HG02938 (cell line): ENCODE data around the gene AHCYL2.
"Not testable (repeated sequence)": the region's sequence is repeated elsewhere in the genome, so short reads cannot be mapped to it uniquely, and the experiment has no call there.

Source experiments
- ATAC-seq: cut with Tn5 transposase; IDR thresholded peaks from one replicate; pipeline ENCODE4 v1.9.1; 2021; ENCODE audit warnings: mild to moderate bottlenecking, moderate library complexity; ENCODE audit not compliant: unreplicated experiment

AHCYL2 gene

DNA sequence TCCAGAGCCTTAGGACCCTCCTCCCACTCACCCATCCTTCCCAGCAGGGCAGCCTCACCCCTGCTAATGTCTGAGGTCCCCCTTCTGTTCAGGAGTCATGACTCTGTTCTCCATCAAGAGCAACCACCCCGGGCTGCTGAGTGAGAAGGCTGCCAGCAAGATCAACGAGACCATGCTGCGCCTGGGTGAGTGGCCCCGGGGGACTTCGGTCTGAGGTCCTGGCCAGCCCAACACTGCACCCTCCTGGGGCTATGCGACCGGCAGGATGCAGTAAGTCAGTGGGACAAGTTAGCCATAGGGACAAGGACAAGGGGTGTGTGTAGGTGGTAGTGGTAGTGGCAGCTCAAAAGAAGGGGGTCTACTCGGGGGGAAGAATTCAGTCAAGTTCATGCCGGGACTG lies 16.2 kb upstream of the AHCYL2 start:
- no peak for ATAC-seq

DNA sequence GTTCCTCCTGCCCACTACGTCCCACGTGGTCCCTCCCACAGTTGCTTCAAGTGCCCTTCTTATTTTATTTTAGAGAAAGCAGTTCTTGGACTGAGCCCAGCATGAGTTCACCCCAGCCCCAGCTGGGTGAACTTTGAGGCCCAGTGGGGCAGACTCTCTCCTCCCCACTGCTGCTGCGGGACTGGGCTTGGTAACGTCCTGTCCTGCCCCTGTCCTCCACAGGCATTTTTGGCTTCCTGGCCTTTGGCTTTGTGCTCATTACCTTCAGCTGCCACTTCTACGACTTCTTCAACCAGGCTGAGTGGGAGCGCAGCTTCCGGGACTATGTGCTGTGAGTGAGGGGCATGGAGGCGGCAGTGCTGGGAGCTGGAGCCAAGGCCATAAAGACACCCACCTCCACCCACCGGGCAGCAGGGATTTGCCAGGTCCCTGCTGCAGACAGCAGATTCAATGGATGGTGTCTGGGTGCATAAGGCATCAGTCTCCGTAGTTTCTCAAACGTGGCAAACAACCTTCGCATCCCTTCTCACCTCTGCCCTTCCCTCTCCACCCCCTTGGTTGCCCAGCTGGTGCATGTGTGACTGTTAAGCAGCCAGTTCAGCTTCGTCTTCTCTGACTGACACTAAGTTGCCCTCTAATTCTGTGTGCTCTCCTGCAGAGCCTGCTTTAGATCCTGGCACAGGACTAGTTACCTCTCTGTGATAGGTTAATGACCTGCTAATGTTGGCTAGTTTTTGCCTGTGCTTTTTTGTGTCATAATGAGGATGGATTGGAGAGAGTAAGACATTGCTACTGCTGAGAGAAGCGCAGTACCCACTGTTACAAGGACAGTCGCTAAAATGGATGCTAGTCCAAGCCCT lies 15.5 kb upstream of the AHCYL2 start:
- ATAC-seq, result no peak

GRCh38 chr7:129210256-129210988 lies 14.4 kb upstream of the AHCYL2 start:
- ATAC-seq, result no peak

GRCh38 chr7:129210989-129211312 lies 13.9 kb upstream of the AHCYL2 start:
- no peak for ATAC-seq

DNA sequence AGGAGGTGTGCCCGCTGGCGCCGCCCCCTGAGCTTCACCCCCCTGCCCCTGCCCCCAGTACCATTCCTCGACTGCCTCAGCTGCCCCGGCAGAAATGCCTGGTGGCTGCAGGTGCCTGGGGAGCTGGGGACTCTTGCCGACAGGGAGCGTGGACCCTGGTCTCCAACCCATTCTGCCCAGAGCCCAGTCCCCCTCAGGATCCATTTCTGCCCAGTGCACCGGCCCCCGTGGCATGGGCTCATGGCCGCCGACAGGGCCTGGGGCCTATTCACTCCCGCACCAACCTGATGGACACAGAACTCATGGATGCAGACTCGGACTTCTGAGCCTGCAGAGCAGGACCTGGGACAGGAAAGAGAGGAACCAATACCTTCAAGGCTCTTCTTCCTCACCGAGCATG lies 12.7 kb upstream of the AHCYL2 start:
- no peak for ATAC-seq

GRCh38 chr7:129212596-129212995 lies 12.2 kb upstream of the AHCYL2 start:
- ATAC-seq, result no peak

GRCh38 chr7:129213828-129214227 lies 11.0 kb upstream of the AHCYL2 start:
- ATAC-seq, result no peak

DNA sequence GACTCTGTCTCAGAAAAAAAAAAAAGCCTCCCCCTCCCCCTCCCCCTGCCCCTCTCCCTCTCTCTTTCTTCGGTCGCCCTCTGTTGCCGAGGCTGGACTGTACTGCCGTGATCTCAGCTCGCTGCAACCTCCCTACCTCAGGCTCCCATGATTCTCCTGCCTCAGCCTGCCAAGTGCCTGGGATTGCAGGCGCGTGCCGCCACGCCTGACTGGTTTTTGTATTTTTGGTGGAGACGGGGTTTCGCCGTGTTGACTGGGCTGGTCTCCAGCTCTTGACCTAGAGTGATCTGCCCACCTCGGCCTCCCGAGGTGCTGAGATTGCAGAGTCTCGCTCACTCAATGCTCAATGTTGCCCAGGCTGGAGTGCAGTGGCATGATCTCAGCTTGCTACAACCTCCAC lies 9.1 kb upstream of the AHCYL2 start:
- not testable (repeated sequence) for ATAC-seq

- ATAC-seq, result not testable (repeated sequence)
These were observed 8.6 kb upstream of the AHCYL2 start for GRCh38 chr7:129216101-129216715.

- not testable (repeated sequence) for ATAC-seq
These were observed 7.9 kb upstream of the AHCYL2 start for GRCh38 chr7:129216821-129217416.

DNA sequence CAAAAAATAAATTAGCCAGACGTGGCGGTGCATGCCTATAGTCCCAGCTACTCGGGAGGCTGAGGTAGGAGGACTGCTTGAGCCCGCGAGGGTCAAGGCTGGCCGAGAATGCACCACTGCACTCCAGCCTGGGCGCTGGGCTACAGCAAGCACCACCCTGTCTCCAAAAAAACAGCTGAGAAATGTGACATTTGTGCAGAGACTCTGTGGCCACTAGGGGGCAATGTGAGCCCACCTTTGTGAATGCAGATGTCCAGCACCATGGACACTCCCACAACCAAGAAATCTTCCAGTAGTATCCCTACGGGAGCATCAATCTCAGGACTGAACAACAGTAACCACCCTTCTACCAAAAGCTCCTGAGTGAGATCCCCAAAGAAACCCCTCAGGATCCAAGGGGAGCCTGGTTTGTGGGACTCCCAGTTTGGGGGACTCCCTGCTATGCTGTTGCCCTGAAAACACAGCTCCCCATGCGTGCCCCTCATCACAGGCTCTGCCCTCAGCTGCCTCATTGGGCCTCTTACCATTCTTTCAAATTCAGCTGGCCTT lies 6.2 kb upstream of the AHCYL2 start:
- no peak for ATAC-seq

DNA sequence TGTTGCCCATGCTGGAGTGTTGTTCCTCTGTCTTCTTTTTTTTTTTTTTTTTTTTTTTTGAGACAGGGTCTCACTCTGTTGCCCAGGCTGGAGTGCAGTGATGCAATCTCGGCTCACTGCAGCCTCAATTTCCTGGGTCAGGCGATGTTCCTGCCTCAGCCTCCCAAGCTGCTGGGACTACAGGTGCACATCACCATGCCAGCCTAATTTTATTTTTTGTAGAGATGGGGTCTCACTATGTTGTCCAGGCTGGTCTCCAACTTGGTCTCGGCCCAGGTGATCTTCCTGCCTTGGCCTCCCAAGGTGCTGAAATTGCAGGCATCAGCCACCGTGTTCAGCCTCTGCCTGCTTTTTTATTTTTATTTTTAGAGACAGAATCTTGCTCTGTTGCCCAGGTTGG lies 5.7 kb upstream of the AHCYL2 start:
- not testable (repeated sequence) for ATAC-seq

- no peak for ATAC-seq
These were observed 2.8 kb upstream of the AHCYL2 start for GRCh38 chr7:129222064-129222463.

DNA sequence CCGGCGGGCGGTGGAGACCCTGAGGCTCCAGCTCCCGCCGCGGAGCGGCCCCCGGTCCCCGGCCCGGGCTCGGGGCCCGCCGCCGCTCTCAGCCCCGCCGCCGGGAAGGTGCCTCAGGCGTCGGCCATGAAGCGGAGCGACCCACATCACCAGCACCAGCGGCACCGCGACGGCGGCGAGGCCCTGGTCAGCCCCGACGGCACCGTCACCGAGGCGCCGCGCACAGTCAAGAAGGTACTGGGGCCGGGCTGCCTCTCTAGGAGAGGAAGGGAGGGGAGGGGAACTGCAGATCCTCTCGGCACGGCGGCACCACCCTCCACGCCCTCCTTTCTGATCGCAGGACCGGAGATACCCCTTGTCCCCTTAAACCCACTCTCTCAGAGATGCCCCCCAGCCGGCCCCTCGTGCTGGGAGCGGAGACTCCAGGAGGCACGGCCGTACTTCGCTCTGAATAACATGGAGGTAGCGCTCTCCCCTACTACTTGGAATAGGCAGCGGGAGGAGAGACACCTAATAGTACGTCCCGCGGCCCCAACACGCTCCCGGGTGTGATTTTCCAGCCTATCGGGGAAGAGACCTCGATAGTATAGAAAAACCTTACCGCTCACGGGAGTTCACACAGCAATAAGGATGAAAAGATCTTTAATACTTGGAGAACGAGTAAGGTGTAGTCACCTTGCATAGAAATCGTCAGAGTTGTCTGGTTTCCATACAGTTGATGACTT lies 538 bp downstream of the AHCYL2 start:
- ATAC-seq, result peak; percentile 34

DNA sequence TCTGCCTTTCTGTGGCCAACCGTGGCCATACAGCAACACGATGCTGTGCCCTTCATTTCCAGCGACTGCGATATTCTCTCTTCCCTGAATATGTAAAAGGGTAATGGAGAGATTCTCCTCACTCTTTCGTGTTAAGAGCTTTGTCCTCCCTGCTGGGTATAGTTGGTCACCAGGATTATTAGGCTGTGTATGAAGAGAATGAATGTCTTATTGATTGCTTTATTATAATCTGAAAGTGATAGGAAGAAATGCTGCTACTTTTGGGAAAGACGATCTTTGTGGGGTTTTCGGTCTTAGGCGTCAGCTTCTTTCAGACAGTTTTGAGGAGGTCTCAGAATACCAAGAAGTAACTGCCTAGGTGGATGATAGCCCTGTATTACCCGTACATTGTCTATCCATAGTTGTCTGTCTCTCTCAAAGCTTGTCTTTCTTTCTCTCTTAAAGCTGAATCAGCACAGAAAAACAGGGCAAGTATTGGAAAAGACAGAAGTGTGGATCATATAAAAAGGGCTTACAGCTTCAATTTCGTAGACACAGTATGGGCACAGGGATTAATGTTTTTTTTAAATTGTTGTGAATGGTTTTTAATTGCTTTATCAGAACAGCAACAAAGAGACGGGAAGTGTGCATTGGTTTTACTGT lies 1.2 kb downstream of the AHCYL2 start:
- no peak for ATAC-seq

GRCh38 chr7:129227646-129228578 lies 3.1 kb downstream of the AHCYL2 start:
- no peak for ATAC-seq

DNA sequence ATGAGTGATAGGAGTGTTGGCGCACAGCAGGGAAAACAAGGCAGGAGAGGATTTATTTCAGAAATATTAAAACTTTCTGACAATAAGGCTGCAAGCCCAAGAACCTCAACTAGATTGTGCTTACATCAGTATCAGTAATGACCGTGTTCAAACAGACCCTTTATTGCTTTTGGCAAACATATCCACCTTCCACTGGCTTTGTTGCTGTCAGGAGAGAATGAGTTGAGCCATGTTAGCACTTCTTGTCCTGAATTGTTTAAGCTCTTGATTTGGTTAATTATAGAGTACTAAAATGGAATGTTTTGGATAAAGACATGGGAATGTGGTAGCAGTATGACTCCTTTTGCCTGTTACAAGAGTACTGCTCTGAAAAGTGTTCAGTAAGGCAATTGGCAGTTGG lies 3.8 kb downstream of the AHCYL2 start:
- no peak for ATAC-seq

GRCh38 chr7:129231666-129232065 lies 6.8 kb downstream of the AHCYL2 start:
- ATAC-seq, result no peak

GRCh38 chr7:129238546-129238945 lies 13.7 kb downstream of the AHCYL2 start:
- ATAC-seq, result no peak
